A549 (cell line): Measurements from ENCODE around the gene SLC2A10.

Experiments used
- CHD4 ChIP-seq: fragments of 200-600 bp; sonication (generic); IDR thresholded peaks from 2 replicates; pipeline ENCODE4 v1.6.1; 2016; ENCODE audit warnings: antibody characterized with exemption, mild to moderate bottlenecking, borderline replicate concordance
- TF ChIP-seq, protein P1 (sequence below): fragments of 200-600 bp; sonication (generic); IDR thresholded peaks from 2 replicates; pipeline ENCODE4 v1.6.1; 2016; ENCODE audit warnings: antibody characterized with exemption, mild to moderate bottlenecking, moderate library complexity

DNA sequence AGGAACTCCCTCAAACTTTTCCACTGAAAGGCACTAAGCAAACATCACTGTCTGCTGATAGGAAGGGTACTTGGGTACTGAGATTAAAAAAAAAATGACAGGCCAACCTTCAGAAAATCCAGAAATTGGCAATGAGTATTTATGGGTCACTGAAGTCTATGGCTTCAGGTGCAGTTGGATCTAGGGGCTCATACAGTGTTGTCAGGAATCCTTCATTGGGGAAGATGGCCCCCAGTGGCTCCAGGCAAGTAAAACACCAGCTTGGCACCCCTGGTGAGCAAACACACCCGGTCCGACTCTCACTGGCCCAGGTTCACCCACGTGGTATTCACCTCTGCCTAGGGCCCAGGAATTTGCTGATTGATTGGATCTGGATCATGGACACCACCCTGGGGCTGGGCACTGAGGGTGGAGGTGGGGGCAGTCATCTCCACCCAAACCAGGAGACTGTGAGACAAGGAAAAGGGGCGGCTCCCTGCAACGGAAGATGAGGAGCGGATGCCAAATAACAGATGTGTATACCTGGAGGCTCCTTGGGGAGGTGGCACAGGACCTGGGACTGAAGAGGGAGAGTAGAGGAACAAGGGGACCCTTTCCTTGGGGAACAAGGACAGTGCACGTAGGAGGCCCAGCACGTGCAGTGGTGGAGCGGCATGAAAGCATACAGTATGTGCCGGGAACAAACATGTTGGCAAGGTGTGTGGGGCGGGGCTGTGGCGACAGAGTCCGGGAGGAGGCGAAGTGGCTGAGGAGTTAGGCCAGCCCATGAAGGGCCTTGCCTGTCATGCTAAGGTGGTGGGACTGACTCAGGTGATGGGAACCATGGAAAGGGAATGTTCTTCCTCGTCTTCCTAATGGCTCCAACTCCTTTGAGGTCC lies 4.7 kb downstream of the SLC2A10 start:
- no peak for TF ChIP-seq CHD4
- TF ChIP-seq, protein P1, sequence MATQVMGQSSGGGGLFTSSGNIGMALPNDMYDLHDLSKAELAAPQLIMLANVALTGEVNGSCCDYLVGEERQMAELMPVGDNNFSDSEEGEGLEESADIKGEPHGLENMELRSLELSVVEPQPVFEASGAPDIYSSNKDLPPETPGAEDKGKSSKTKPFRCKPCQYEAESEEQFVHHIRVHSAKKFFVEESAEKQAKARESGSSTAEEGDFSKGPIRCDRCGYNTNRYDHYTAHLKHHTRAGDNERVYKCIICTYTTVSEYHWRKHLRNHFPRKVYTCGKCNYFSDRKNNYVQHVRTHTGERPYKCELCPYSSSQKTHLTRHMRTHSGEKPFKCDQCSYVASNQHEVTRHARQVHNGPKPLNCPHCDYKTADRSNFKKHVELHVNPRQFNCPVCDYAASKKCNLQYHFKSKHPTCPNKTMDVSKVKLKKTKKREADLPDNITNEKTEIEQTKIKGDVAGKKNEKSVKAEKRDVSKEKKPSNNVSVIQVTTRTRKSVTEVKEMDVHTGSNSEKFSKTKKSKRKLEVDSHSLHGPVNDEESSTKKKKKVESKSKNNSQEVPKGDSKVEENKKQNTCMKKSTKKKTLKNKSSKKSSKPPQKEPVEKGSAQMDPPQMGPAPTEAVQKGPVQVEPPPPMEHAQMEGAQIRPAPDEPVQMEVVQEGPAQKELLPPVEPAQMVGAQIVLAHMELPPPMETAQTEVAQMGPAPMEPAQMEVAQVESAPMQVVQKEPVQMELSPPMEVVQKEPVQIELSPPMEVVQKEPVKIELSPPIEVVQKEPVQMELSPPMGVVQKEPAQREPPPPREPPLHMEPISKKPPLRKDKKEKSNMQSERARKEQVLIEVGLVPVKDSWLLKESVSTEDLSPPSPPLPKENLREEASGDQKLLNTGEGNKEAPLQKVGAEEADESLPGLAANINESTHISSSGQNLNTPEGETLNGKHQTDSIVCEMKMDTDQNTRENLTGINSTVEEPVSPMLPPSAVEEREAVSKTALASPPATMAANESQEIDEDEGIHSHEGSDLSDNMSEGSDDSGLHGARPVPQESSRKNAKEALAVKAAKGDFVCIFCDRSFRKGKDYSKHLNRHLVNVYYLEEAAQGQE: no peak
